H1 (cell line): ENCODE measurements around the gene FBXO41. TPM values are rescaled to one million over a fixed set of nuclear protein-coding genes. Genes with fewer than 3 reads are reported as not detected.

ENCODE experiments used
- CBX5 ChIP-seq: fragments of 300-800, 300-1000 bp; sonication (generic); IDR thresholded peaks from 2 replicates; pipeline ENCODE4 v1.7.1; 2016; ENCODE audit warnings: antibody characterized with exemption, low read length, low read depth
- HDAC6 ChIP-seq: IDR thresholded peaks from one replicate; pipeline ENCODE4 v1.7.1; 2012; ENCODE audit warnings: low read depth, mild to moderate bottlenecking, inconsistent platforms, low read length, moderate library complexity
- JUN ChIP-seq: IDR thresholded peaks from 2 replicates; pipeline ENCODE4 v1.6.1; 2011; ENCODE audit warnings: low read depth, mild to moderate bottlenecking, improper control_type of control experiment, low read length
- NRF1 ChIP-seq: IDR thresholded peaks from 2 replicates; pipeline ENCODE4 v1.6.1; 2011; ENCODE audit warnings: mild to moderate bottlenecking, low read depth, low read length, improper control_type of control experiment
- RXRA ChIP-seq: IDR thresholded peaks from 2 replicates; pipeline ENCODE4 v1.6.1; 2011; ENCODE audit warnings: low read depth, mild to moderate bottlenecking, low read length, moderate library complexity; ENCODE audit not compliant: insufficient read depth
- SAP30 ChIP-seq: fragments of 300-600 bp; sonication (generic); IDR thresholded peaks from 2 replicates; pipeline ENCODE4 v1.7.1; 2012; ENCODE audit warnings: low read length, moderate library complexity, mild to moderate bottlenecking, inconsistent platforms; ENCODE audit not compliant: insufficient read depth, insufficient replicate concordance
- SP4 ChIP-seq: IDR thresholded peaks from 2 replicates; pipeline ENCODE4 v1.6.1; 2012; ENCODE audit warnings: low read length, inconsistent platforms
- polyA plus RNA-seq, 7 experiments: library from polyadenylated mRNA; depleted of rRNA in 3 of 7; stranded (reverse) in 5 of 7; unstranded in 2 of 7; fragments of >200 nt in 5 of 7; fragments of 200-250 nt in 2 of 7; gene quantifications; 1 replicate in 5 of 7; 2 replicates in 1 of 7; 4 replicates in 1 of 7; pipeline versions ENCODE4 v1.2.1 to v1.2.3, GENCODE V29; 2011 to 2013; ENCODE audit warnings: missing spikeins in 2 of 7, mixed read lengths in 2 of 7
- total RNA-seq: library from RNA; stranded (reverse); fragmentation: NEBNext Ultra II Directional; extraction: Animal tissue kit (Norgen Biotek cat#: 25700); gene quantifications from 2 replicates; pipeline ENCODE4 v1.2.1, GENCODE V29; 2021
- TF ChIP-seq, protein P1 (sequence below): IDR thresholded peaks from 2 replicates; pipeline ENCODE4 v1.6.1; 2011; ENCODE audit warnings: low read depth, mild to moderate bottlenecking, low read length; ENCODE audit not compliant: insufficient read depth
- TF ChIP-seq, protein P2 (sequence below): IDR thresholded peaks from 2 replicates; pipeline ENCODE4 v1.6.1; 2011; ENCODE audit warnings: low read length, improper control_type of control experiment

Gene FBXO41
- total and polyA plus RNA-seq, 2 of the 8 experiments (the other 6 are each of a cell fraction or from before 2014, with no cell fraction given) = 11.2 to 14.3 TPM

DNA sequence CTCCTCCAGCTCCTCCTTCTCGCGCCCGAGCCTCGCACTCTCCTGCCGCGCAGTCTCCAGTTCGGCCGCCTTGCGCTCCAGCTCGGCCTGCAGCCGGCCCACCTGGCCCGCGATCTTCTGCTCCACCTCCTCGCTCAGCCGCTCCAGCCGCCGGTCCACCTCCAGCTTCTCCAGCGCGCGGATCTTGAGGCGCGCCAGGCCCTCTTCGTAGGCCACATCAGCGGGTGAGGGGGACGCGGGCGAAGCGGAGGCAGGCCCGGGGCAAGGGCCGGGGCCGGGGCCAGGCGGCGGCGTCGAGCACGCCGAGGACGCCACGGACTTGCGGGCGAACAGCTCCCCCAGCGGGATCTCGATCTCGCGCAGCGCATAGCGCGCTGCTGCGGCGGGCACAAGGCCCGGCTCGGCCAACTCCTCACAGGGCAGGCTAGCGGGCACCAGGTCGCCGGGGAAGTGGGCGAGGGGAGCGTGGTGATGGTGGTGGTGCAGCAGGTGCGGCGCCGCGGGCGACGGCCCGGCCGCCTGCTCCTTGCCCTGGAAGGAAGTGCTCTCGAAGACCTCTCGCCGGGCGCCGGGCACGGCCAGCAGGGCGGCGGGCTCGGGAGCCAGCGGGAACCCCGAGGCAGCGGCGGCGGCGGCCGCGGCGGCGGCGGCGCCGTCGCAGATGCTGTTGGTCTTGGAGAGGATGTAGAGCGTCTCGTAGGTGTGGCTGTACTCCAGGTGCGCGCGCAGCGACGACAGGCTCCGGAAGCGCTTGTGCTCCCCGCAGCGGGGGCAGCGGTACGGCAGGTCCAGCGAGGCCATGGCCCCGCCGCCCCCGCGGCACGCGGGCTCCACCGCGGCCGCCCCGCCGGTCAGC is 15.2 kb downstream of the FBXO41 start (continued):
- TF ChIP-seq, protein P1, sequence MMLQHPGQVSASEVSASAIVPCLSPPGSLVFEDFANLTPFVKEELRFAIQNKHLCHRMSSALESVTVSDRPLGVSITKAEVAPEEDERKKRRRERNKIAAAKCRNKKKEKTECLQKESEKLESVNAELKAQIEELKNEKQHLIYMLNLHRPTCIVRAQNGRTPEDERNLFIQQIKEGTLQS = no peak
- TF ChIP-seq SP4 = no peak
- TF ChIP-seq HDAC6 = no peak
- no peak for TF ChIP-seq CBX5
- TF ChIP-seq JUN = no peak
- TF ChIP-seq, protein P2, sequence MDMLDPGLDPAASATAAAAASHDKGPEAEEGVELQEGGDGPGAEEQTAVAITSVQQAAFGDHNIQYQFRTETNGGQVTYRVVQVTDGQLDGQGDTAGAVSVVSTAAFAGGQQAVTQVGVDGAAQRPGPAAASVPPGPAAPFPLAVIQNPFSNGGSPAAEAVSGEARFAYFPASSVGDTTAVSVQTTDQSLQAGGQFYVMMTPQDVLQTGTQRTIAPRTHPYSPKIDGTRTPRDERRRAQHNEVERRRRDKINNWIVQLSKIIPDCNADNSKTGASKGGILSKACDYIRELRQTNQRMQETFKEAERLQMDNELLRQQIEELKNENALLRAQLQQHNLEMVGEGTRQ = no peak; the same call in 1 of the 2 replicates
- TF ChIP-seq SAP30 = no peak
- no peak for TF ChIP-seq RXRA
- TF ChIP-seq NRF1 = 0 out of 2 replicates have a peak, but pooled peaks have one; percentile 13
